Transverse colon (tissue), 3 donors: ENCODE data around the gene FMO1.

Source experiments
- POLR2A ChIP-seq: fragments of 450-650 bp; IDR thresholded peaks from one replicate; pipeline ENCODE4 v1.6.1; 2016; ENCODE audit warnings: antibody characterized with exemption, mild to moderate bottlenecking, moderate library complexity
- TF ChIP-seq, protein P1 (sequence below), 5 experiments: fragments of 200-600 bp in 3 of 5; fragments of 450-650 bp in 2 of 5; sonication (generic) in 3 of 5; IDR thresholded peaks; 1 replicate in 2 of 5; 2 replicates in 3 of 5; pipeline ENCODE4 v1.5.1; 2016 to 2017; ENCODE audit warnings: antibody characterized with exemption in 5 of 5, inconsistent platforms in 3 of 5, mild to moderate bottlenecking in 2 of 5, moderate library complexity in 1 of 5

DNA sequence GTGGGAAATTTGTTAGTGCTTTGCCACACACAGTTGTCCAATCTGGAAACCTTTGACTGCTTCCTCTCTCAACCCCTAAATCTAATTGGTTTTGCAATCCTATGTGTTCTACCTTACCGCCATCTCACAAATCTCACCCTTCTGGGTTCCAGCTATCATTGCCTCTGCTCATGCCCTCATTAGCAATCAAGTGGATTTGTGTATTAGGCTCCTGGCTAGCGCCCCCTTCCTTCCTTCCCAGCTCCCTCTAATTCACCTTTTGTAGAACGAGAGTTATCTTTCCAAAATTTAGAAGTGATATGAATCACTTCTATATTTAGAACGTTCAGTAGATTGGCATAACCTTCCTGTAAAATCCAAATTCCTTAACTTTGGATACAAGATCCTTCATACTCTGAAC, 18.6 kb downstream of the FMO1 start:
- TF ChIP-seq POLR2A, result no peak
- TF ChIP-seq, protein P1, sequence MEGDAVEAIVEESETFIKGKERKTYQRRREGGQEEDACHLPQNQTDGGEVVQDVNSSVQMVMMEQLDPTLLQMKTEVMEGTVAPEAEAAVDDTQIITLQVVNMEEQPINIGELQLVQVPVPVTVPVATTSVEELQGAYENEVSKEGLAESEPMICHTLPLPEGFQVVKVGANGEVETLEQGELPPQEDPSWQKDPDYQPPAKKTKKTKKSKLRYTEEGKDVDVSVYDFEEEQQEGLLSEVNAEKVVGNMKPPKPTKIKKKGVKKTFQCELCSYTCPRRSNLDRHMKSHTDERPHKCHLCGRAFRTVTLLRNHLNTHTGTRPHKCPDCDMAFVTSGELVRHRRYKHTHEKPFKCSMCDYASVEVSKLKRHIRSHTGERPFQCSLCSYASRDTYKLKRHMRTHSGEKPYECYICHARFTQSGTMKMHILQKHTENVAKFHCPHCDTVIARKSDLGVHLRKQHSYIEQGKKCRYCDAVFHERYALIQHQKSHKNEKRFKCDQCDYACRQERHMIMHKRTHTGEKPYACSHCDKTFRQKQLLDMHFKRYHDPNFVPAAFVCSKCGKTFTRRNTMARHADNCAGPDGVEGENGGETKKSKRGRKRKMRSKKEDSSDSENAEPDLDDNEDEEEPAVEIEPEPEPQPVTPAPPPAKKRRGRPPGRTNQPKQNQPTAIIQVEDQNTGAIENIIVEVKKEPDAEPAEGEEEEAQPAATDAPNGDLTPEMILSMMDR (IDR thresholded peaks at IDR 0.05), result no peak
